ENCODE measurements around the gene ACLY. TPM values are rescaled to one million over a fixed set of nuclear protein-coding genes. Genes with fewer than 3 reads are reported as not detected.

Gene ACLY
- total and polyA plus RNA-seq, 2 of the 13 experiments (the other 11 are each of a cell fraction or from before 2014, with no cell fraction given): 111 to 218 TPM

- TF ChIP-seq ZNF142 (CRISPR knock-in tag; IDR thresholded peaks at IDR 0.05): no peak
- TF ChIP-seq KMT2A (CRISPR knock-in tag; IDR thresholded peaks at IDR 0.05): no peak; the same call in 1 of the 2 replicates
- TF ChIP-seq ZNF605 (CRISPR knock-in tag; IDR thresholded peaks at IDR 0.05): peak; percentile 96
- TF ChIP-seq MAX (IDR thresholded peaks at IDR 0.05): peak; percentile 34; the same call in 1 of the 2 replicates
- no peak for TF ChIP-seq ZNF569 (CRISPR knock-in tag; IDR thresholded peaks at IDR 0.05; ENCODE audit: borderline replicate concordance)
- peak; percentile 4; the same call in 1 of the 2 replicates for TF ChIP-seq NRL (CRISPR knock-in tag; IDR thresholded peaks at IDR 0.05; ENCODE audit: borderline replicate concordance)
- TF ChIP-seq ZNF687 (CRISPR knock-in tag; IDR thresholded peaks at IDR 0.05): no peak
- TF ChIP-seq ATF4 (CRISPR knock-in tag; IDR thresholded peaks at IDR 0.05): no peak
- TF ChIP-seq RFX1 (IDR thresholded peaks at IDR 0.05): no peak
- TF ChIP-seq PCBP2 (optimal IDR thresholded peaks at IDR 0.05; ENCODE audit: low read depth, low read length, poor library complexity, severe bottlenecking): no peak
- TF ChIP-seq MXD3 (CRISPR knock-in tag; IDR thresholded peaks at IDR 0.05): no peak
- no peak for TF ChIP-seq ZBTB37 (CRISPR knock-in tag; IDR thresholded peaks at IDR 0.05)
Measured at GRCh38 chr17:41965694-41966462, 47.1 kb upstream of the ACLY start (continued).

All from HepG2 (cell line).